Activated CD4-positive, alpha-beta T cell treated with anti-CD3 and anti-CD28 coated beads for 1 hour (primary cell): Measurements from ENCODE around the gene TRIM25.
"Not testable (repeated sequence)": the region's sequence is repeated elsewhere in the genome, so short reads cannot be mapped to it uniquely, and the experiment has no call there.

Source experiments
- DNase-seq: peaks from one replicate; pipeline ENCODE4 v3.0.0-alpha.2; 2020

TRIM25 gene, protein sequence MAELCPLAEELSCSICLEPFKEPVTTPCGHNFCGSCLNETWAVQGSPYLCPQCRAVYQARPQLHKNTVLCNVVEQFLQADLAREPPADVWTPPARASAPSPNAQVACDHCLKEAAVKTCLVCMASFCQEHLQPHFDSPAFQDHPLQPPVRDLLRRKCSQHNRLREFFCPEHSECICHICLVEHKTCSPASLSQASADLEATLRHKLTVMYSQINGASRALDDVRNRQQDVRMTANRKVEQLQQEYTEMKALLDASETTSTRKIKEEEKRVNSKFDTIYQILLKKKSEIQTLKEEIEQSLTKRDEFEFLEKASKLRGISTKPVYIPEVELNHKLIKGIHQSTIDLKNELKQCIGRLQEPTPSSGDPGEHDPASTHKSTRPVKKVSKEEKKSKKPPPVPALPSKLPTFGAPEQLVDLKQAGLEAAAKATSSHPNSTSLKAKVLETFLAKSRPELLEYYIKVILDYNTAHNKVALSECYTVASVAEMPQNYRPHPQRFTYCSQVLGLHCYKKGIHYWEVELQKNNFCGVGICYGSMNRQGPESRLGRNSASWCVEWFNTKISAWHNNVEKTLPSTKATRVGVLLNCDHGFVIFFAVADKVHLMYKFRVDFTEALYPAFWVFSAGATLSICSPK

DNA sequence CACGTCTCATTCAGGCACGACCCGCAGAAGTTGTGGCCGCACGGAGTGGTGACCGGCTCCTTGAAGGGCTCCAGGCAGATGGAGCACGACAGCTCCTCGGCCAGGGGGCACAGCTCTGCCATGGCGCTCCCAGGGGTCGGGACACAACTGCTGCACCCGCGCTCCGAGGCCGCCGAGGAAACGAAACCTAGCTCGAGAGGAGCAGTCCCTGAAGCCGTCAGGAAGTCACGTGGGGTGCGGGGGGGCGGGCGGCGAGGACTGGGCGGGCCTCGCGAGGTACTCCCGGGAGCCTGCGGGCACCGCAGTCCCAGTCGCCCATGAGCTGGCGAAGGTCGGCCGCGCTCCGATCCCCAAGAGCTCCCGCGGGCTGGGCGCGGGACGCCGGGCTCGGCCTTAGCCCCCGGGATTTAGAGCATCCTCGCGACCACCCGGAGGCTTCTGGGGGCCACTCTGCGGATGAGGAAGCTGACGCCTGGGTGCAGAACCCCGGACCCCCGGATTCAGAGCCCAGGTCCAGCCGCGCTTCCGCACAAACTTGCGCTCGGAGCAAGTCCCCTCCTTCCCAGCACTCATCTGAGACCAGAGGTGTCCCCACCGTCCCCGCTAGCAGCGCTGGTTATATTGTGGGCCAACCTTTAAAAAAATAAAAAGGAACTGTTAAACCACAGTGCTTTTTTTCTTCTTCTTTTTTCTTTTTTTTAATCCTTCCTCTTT is at the start of gene TRIM25:
Gene TRIM25, minus strand, starts transcription at position 183 of the 714 bp plus-strand sequence. Its CDS starts 61 bp downstream, at position 122.
- peak; percentile 84 for DNase-seq

DNA sequence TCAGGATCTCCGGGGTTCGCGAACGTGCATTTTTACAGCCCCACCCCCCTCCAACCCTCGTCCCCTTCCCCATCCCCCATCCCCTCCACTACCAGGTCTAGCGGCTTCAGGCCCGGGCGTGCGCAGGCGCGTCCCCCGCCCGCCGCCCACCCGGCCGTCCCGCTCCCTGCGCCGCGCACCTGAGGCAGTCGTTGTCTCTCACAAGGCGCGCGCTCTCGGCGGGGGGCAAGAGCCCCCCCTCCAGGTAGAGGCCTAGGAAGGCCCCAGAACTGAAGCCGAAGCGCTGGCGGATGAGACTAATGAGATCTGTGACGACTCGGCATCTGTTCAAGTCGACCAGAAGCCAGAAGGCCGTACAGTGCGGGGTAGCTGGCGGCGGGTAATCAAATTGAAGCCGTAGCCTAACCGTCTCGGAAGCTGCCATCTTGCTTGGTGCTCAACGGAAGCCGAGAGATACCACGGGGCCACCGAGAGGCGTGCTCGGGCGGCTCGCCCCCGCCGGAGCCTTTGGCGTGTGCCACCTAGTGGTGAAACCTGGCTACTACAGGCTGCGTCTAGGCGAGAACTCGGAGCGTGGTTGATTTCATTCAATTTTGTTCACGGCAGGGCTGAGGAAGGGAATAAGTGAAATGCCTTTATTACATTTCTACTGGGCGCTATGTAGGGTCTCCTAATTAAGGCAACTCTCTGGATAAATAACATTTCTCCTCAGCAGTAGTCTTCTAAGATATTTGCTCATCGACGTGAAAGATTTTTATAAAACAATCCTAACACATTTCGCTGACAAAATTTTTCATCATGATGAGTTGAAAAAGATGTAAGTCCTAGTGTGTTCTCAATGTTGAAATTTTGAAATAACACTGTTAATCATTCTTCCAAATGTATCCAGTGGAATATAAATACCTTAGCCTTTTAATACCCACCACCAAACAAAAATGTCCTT is 47.0 kb upstream of the TRIM25 start, which contains the start of gene COIL:
Gene COIL, minus strand, starts transcription at position 455 of the 943 bp plus-strand sequence. Its CDS starts 31 bp downstream, at position 424.
- peak; percentile 90 for DNase-seq

DNA sequence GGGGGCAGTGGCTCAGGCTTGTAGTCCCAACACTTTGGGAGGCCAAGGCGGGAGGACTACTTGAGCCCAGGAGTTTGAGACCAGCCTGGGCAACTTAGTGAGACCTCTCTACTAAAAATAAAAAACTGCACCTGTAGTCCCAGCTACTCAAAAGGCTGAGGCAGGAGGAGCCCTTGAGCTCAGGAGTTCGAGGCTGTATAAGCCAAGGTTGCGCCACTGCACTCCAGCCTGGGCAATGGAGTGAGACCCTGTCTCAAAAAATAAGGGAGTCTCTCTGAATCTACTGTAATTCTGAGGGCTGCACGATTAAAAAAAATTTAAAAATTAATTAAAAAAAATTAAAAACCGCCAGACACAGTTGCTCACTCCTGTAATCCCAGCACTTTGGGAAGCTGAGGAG is 43.1 kb upstream of the TRIM25 start:
- no peak for DNase-seq

DNA sequence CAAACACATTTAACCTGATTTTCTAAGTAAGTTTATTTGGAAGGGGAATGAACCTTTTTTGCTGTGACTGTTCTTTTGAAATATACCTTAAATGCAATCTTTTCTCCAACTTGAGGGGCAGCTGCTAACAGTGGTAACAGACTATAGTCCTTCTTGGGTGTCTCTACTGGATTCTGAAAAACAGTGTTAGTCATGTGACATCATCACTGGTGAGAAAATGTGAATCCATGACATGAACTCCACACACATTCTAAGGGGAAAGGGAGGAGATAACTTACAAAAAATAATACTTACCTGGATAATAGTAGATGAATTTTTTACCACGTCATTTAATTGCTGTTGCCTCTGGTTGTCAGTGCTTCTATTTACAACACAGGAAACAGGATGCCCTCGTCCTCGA is 35.7 kb upstream of the TRIM25 start:
- DNase-seq = no peak

DNA sequence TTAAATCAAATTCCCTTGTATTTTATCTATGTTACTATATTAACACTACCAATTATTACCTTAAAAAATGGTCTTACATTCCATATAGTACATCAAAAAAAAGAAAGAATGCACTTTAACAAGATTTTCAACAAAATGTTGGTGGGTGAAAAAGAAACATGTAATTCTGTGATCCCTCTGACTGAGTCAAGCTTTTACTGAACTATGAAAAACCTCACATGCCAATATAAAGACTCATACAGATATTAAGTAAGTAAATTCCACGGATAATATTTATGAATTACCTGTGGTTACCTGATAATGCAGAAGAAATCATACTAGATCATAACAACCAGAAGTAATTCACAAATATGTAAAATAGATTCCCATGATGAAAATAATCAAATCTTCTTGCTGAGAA is 34.6 kb upstream of the TRIM25 start:
- DNase-seq = no peak

DNA sequence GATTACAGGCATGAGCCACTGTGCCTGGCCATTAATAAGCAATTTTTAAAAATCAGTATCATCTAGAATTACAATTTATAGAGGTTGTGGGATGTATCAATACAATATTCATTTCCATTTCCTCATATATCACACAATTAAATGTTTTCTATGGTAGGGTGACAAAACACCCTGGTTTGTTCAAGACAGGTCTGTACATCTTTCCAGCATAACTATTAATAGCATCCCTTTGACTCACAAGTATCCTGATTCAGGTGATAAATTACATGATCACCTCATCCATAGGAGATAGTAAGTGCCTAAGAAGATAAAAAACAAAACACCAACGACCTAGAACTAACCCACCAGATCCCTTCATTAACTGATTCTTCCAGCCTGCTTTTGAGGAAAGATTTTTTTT is 33.9 kb upstream of the TRIM25 start:
- no peak for DNase-seq

DNA sequence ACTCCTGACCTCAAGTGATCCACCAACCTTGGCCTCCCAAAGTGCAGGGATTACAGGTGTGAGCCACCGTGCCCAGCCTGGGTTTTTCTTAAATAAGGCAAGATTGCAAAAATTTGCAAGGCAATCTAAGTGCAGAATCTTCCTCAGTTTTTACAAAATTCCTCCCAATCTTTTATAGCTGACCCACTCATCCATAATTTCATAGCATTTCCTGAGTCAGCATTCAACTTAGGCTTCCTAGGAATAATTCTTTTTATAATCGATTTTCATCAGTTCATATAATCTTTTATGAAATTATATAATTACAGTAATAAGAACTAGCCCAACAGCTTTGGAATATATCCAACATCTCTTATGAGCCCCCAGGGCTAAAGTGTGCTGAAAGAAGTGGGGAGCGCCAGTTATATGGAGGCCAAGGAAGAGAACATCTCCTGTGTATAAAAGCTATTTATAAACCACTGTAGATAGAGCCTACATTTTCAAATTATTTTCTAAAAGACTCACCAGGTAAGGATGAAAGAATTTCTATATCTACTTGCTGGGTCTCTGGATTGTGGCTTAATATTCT is 32.2 kb upstream of the TRIM25 start:
- no peak for DNase-seq

DNA sequence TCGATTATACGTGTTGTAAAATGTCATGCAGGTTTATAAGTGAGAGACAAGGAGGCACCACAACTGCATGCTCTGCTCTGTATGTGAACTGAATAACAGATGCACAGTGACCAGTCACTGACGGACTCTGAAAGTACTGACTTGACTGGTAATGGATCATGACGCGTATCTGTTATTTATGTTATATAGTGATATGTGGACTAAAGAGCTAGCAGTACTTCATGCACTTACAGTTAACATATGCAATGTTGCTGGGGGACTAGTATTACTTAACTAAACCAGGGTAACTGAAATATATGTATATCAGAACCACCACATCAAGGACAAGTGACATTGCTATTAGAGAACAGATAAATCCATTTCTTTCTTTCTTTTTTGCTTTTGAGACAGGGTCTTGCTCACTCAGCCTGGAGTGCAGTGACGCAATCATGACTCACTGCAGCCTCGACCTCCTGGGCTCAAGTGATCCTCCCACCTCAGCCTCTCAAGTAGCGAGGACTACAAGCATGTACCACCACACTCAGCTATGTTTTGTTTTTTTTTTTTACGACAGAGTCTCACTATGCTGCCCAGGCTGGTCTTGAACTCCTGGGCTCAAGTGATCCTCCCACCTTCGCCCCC is 29.8 kb upstream of the TRIM25 start:
- no peak for DNase-seq

DNA sequence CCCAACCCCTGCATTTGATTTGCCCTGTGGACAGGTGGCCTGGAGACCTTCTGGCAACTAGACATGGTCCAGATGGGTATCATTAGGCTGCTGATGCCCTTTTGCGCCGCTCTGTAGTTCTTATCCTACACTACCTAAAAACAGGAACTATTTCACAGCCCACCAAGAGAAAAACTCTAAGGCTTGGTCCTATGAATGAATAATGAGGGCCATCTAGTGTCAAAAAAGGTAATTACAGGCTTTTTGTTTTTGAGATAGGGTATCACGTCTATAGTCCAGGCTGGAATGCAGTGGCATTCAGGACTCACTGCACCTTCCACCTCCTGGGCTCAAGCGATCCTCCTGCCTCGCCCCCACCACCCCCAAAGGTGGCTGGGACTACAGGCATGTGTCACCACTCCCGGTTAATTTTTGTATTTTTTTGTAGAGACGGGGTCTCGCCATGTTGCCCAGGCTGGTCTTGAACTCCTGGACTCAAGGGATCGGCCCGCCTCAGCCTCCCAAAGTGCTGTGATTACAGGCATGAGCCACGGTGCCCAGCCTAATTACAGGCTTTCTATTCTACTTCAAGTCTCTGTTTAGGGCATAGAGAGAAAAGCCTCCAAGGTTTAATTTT is 26.1 kb upstream of the TRIM25 start:
- DNase-seq = no peak

DNA sequence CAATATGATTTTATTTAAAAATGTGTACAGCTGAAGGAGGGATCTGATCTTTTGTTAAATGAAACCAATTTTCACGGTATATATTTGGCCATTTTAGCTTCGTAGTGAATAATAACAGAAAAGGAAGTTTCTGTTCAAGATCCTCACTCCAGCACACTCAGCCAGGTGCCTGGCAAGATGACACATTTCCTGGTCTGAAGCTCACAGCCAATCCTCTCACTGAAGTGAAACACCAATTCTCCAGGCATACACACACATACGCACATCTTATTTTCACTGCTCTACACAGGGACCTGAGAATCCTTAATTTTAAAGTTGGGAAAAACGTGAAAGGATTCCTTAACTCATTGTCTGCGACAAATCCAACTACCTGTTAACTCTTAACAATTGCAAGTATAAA is 24.4 kb upstream of the TRIM25 start:
- DNase-seq = not testable (repeated sequence)

DNA sequence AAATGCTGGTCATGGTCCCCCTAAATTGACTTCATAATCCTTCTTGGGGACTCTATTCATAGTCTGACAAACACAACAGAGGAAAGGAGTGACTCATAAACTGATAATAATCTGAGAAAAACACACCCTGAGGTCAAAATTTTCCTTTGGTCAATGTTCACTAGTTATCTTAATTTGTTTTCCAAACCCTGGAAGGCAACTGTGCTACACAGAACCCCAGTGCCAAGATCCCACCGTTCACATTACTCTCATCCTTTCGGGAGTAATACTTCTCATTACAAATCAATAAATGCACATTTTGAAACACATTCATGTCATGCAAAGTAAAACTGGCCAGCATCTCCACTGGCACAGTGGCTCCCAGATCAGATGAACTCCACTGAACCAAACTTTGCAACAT is 23.8 kb upstream of the TRIM25 start:
- DNase-seq = no peak

DNA sequence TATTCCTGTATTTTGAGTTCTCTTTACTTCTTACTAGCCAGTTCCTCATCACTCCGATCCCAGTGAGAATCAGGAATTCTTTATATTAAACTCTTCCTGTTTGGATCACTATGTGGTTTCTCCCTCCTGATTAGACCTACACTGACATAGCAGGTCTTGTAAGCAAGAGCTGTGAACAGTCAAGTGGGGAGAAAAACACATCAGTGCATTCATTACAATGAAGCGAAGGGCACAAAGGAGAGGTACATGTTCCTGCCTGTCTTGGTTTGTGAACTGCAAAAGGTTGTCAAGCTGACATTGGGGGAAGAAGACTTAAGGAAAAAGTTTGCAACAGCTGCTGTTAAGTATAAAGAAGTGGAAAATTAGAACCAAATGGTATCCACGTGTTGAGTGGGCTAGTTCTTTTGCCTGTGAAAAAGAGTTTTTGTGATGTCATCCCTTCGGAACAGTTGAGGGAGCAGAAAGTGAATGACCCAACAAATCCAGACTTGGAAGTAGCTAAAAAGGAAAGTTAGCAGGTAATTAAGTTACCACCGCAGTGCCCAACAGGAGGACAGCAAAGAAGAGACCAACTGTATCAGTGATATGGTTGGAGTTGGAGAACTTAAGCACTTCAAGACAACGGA is 23.0 kb upstream of the TRIM25 start:
- no peak for DNase-seq

DNA sequence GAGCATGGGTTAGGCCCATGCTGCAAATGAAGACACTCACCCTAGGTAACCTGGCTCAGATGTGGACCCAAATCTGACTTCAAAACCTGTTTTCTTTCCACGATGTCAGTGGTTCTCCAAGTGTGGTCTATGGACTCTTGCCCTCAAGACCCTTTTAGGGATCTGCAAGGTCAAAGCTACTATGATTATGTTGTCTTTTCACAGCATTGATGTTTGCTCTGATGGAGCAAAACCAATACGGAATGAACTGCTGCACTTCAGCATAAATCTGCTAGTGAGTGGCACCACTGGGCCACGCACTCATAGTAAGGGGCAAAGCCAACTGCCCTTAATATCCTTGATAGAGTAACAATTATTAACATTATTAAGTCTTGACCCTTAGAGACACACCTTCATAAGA is 21.6 kb upstream of the TRIM25 start:
- DNase-seq = no peak

DNA sequence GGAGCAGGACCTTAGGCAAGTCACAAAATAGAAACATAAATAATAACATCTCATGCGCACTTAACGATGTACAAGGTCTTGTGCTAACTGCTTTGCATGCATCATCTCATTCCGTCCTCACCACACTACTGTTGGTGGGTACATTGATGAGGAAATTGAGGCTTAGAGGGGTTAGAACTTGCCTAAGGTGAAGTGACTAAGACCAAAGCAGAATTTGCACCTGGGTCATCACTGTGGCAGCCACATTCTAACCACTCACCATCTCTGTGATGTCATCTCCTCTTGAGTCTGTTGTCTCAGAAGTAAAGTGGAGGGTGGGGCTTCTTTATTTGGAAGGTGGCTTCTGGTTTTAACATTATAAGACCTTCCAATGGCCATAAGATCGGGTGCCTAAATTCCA is 20.4 kb upstream of the TRIM25 start:
- DNase-seq = no peak

DNA sequence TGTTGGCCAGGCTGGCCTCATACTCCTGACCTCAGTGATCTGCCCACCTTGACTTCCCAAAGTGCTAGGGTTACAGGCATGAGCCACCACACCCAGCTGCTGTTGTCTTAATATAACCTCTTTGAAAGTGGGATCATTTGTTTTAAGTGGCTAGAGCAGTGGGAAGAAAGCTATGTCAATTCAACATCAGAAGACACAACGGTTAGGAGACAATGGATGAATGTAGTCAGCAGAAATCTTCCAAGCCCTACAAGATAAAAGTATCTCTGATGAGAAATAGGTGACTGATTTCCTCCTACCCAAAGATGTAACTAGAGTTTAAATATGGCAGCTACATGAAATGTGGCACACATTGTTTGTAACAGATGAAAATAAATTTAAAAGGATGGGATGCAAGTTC is 20.0 kb upstream of the TRIM25 start:
- DNase-seq = no peak

DNA sequence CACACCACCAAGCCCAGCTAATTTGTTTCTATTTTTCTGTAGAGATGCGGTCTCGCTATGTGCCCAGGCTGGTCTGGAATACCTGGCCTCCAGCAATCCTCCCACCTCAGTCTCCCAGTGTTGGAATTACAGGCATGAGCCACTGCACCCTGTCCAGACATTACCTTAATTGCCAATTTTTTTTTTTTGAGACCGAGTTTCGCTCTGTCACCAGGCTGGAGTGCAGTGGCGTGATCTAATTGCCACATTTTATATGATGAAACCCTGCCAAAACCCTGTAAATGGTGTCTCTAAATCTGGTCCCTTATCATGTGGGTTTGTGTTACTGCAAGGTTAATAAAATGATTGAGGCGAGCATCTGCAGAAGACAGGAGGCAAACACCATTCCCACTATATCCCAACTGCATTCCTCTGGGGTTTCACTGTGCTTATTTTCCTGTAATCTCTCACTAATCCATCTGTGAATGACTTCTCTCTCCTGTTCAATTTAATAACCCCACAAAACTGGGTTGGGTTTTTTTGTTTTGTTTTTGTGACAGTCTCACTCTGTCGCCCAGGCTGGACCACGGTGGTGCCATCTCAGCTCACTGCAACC is 19.4 kb upstream of the TRIM25 start:
- no peak for DNase-seq

DNA sequence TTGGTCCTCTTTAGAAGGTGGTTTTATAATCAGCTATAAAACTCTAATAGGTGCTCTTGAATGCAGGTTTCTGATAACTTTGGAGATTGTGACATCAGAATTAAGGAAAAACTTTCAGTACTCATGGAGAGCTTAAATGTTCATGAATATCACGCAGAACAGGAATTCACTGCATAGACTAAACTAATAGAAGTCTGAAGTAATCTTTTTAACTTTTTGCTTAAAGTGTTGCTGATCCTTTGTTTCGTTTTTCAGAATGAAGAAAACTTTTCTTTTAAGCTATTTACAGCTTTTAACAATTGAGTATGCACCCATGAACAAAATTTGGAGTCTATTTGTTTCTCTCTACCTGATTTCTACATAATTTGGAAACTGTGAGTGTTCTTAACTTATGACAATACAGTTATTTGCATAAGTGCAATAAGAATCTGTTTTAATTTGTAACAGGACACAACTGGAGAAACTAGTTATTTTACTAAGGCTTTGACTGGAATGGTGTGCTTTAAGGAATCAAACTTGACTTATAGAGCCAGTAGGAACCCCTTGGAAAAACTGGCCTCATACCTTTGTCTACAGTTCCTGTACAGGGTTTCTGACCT is 17.0 kb upstream of the TRIM25 start:
- no peak for DNase-seq

DNA sequence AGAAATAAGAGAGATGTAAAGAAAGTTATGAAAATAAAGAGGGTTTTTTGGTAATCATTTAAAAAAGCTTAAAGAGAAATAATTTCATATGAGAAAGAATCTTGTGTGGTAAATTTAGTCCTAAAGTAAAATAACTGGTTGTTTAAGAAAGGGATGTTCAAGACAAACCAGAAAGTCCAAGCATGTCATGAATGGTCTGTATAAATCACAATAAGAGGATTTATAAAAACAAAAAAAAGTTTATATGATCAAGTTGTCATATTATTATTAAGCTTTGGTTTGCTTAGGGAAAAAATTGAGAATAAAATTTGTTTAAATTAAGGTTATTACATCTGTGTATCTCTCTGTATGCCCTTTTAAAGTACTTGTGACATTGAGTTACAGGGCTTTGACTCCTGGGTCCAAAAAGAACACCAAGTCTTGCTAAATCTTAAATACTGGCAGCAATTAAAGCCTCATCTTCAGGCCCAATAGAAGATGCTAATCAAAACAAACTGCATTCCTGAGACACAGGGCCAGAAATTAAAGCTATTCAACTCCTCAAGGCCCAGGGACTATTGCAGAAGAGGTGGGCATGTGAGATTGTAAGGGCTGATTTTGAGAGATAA is 15.6 kb upstream of the TRIM25 start:
- no peak for DNase-seq

DNA sequence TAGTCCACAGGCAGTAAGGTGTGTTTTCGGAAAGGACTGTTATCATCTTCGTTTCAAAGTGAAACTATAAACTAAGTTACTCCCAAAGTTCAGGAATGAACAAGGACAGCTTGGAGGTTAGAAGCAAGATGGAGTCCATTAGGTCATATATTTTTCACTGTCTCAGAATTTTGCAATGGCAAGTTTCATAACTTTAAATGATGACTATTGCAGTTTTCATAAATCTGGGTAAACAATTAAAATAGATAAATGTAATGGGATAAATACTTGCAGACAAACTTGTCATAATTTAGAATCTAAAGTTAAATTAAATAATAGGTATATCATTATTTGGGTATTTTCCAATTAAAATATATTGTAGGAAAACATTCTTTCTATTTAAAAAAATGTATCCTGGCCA is 14.7 kb upstream of the TRIM25 start:
- DNase-seq = no peak

DNA sequence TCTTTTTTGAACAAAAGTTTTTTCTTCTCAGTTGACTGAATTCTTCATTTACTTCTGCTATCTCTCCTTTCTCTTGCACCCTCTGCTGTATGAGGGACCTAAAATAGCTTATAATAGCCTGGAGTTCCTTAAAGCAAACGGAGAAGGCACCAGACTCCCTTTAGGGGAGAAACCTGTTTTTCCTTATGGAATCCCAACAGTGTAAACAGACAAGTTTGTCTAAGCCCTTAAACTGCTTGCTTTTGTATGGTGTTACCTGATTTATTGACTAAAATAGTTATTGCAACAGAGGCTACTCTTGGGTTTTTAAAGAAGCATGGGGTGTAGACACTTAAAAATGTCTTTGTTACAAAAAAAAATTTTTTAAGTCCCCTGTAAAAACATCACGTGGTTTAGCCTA is 12.9 kb upstream of the TRIM25 start:
- DNase-seq = no peak
